Retinal pigment epithelial cell (primary cell): ENCODE data around the gene MEGF9.
A peak's percentile ranks its signal among the peaks of the same experiment; 100 is the strongest.

ENCODE experiments used
- DNase-seq: peaks from one replicate; pipeline ENCODE4 v3.0.0-alpha.2; 2010; ENCODE audit warnings: low read depth
- H3K4me3 ChIP-seq: 2 replicates; pipeline ENCODE4 v1.5.1; 2011; ENCODE audit warnings: mild to moderate bottlenecking, low read length, control low read depth, moderate library complexity
- CTCF ChIP-seq: conservative IDR thresholded peaks from 2 replicates; pipeline ENCODE4 v1.5.1; 2011; ENCODE audit warnings: low read depth, low read length, control low read depth, inconsistent platforms

MEGF9 gene

GRCh38 chr9:120619751-120620655, 94.3 kb downstream of the MEGF9 start:
- peak; percentile 32 for DNase-seq
- H3K4me3 ChIP-seq = no peak overlapping the region
- TF ChIP-seq CTCF = peak; percentile 81

- no peak overlapping the region for H3K4me3 ChIP-seq
- no peak for TF ChIP-seq CTCF
- DNase-seq = no peak
Observed at GRCh38 chr9:120616966-120617935, 97.0 kb downstream of the MEGF9 start.

DNA sequence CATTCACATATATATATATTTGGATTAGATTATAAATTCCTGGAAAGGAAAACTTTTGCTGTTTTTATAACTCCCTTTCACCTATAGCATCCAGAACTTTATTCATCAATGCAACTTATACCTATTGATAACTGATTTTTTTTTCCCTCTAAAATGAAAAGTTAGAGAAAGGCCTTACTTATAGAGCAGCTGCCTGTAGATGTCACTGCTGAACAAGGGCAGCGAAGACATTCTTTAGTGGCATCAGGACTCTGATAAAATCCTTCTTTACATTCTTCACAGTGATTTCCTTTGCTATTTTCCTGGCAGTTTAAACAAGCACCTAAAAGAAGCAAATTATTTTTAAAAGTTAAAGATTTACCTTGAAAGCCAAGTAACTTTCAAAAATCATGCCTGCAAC, 102.1 kb downstream of the MEGF9 start:
- peak; percentile 52 for TF ChIP-seq CTCF
- H3K4me3 ChIP-seq = no peak overlapping the region
- no peak for DNase-seq

DNA sequence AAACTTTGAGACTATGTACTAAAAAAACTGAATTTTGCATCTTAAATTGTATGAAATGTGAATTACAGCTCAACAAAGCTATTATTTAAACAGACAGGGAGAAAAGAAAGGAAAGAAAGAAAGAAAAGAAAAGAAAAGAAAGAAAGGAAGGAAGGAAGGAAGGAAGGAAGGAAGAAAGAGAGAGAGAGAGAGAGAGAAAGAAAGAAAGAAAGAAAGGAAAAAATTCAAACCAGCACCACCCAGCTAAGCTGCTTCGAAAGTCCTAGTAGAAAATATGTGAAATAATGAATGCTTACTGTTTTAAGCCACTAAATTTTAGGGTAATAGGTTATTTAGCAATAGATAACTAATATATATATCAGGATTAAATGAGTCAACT, 102.6 kb downstream of the MEGF9 start:
- no peak overlapping the region for H3K4me3 ChIP-seq
- TF ChIP-seq CTCF = no peak
- no peak for DNase-seq

DNA sequence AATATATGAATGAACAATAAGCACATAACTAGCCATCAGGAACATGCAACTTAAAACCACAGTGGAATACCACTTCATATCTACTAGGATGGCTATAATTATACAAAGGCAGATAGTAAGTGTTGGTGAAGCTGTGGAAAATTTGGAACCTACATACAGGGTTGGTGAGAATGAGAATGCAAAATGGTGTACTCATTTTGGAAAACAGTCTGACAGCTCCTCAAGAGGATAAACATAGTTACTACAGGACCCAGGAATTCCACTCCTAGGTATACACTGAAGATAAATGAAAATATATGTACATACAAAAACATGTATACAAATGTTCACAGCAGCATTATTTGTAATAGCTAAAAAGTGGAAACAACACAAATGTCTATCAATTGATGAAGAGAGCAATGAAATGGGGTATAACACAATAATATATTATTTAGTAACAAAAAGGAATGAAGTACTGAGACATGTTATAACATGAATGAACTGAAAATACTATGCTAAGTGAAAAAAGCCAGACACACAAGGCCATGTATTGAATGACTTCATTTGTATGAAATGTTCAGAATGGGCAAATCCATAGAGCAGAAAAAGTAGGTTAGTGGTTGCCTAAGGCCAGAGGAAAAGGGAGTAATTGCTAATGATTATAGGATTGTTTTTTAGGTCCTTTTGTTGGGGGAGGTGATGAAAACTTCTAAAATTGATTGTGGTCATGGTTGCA, 103.1 kb downstream of the MEGF9 start:
- TF ChIP-seq CTCF = peak; percentile 33
- no peak overlapping the region for H3K4me3 ChIP-seq
- no peak for DNase-seq

- no peak for DNase-seq
- TF ChIP-seq CTCF = no peak
- no peak overlapping the region for H3K4me3 ChIP-seq
Observed at GRCh38 chr9:120609636-120610035, 104.6 kb downstream of the MEGF9 start.
